ENCODE results near the gene PPP2R3C. TPM values are rescaled to one million over a fixed set of nuclear protein-coding genes. Genes with fewer than 3 reads are reported as not detected.

The PPP2R3C gene
- total and polyA plus RNA-seq, 2 of the 13 experiments (the other 11 are each of a cell fraction or from before 2014, with no cell fraction given) = 63.4 to 102 TPM

DNA sequence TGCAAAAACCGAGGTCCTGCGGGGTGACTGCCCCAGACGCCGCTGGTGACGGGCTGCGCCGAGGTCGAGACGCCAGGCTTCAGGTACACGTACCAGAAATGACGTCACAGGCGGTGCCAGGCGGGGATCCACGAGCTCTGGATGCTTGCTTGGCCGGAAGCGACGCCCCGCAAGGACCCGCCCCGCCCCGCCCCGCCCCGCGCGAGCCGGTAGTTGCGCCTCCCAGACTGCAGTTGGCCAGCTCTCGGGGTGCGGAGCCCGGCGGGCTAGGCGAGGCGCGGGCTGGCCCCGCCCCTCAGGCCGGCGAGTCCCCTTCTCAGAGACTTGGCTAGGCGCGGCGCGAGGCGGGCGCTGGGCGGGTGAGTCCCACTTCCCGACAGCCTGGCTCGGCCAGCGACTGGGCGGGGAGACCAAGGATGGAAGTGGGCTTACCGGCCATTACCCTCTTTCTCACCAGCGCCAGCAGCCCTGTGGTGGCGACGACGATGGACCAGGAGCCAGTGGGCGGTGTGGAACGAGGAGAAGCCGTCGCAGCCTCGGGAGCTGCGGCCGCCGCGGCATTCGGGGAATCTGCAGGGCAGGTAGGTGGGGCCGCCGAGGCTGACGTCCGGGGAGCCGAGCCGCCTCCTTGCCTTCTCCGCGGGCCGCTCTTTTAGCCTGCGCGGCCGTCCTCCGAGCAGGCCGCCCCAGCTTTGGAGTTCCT lies 75.6 kb downstream of the PPP2R3C start, which contains the start of gene FAM177A1 (continued):
- peak; percentile 73; the same call in 1 of the 2 replicates for TF ChIP-seq FOXJ3 (CRISPR knock-in tag; IDR thresholded peaks at IDR 0.05; ENCODE audit: borderline replicate concordance)
- TF ChIP-seq, protein P1, sequence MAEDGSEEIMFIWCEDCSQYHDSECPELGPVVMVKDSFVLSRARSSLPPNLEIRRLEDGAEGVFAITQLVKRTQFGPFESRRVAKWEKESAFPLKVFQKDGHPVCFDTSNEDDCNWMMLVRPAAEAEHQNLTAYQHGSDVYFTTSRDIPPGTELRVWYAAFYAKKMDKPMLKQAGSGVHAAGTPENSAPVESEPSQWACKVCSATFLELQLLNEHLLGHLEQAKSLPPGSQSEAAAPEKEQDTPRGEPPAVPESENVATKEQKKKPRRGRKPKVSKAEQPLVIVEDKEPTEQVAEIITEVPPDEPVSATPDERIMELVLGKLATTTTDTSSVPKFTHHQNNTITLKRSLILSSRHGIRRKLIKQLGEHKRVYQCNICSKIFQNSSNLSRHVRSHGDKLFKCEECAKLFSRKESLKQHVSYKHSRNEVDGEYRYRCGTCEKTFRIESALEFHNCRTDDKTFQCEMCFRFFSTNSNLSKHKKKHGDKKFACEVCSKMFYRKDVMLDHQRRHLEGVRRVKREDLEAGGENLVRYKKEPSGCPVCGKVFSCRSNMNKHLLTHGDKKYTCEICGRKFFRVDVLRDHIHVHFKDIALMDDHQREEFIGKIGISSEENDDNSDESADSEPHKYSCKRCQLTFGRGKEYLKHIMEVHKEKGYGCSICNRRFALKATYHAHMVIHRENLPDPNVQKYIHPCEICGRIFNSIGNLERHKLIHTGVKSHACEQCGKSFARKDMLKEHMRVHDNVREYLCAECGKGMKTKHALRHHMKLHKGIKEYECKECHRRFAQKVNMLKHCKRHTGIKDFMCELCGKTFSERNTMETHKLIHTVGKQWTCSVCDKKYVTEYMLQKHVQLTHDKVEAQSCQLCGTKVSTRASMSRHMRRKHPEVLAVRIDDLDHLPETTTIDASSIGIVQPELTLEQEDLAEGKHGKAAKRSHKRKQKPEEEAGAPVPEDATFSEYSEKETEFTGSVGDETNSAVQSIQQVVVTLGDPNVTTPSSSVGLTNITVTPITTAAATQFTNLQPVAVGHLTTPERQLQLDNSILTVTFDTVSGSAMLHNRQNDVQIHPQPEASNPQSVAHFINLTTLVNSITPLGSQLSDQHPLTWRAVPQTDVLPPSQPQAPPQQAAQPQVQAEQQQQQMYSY (CRISPR knock-in tag; IDR thresholded peaks at IDR 0.05) = peak; percentile 74
- TF ChIP-seq, protein P2, sequence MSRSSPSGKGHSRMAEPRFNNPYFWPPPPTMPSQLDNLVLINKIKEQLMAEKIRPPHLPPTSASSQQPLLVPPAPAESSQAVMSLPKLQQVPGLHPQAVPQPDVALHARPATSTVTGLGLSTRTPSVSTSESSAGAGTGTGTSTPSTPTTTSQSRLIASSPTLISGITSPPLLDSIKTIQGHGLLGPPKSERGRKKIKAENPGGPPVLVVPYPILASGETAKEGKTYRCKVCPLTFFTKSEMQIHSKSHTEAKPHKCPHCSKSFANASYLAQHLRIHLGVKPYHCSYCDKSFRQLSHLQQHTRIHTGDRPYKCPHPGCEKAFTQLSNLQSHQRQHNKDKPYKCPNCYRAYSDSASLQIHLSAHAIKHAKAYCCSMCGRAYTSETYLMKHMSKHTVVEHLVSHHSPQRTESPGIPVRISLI (CRISPR knock-in tag; IDR thresholded peaks at IDR 0.05; ENCODE audit: borderline replicate concordance) = no peak; the same call in 1 of the 2 replicates
- TF ChIP-seq, protein P3, sequence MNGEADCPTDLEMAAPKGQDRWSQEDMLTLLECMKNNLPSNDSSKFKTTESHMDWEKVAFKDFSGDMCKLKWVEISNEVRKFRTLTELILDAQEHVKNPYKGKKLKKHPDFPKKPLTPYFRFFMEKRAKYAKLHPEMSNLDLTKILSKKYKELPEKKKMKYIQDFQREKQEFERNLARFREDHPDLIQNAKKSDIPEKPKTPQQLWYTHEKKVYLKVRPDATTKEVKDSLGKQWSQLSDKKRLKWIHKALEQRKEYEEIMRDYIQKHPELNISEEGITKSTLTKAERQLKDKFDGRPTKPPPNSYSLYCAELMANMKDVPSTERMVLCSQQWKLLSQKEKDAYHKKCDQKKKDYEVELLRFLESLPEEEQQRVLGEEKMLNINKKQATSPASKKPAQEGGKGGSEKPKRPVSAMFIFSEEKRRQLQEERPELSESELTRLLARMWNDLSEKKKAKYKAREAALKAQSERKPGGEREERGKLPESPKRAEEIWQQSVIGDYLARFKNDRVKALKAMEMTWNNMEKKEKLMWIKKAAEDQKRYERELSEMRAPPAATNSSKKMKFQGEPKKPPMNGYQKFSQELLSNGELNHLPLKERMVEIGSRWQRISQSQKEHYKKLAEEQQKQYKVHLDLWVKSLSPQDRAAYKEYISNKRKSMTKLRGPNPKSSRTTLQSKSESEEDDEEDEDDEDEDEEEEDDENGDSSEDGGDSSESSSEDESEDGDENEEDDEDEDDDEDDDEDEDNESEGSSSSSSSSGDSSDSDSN (CRISPR knock-in tag; IDR thresholded peaks at IDR 0.05) = peak; percentile 100
- no peak for TF ChIP-seq PAF1 (CRISPR knock-in tag; IDR thresholded peaks at IDR 0.05)
- TF ChIP-seq, protein P4, sequence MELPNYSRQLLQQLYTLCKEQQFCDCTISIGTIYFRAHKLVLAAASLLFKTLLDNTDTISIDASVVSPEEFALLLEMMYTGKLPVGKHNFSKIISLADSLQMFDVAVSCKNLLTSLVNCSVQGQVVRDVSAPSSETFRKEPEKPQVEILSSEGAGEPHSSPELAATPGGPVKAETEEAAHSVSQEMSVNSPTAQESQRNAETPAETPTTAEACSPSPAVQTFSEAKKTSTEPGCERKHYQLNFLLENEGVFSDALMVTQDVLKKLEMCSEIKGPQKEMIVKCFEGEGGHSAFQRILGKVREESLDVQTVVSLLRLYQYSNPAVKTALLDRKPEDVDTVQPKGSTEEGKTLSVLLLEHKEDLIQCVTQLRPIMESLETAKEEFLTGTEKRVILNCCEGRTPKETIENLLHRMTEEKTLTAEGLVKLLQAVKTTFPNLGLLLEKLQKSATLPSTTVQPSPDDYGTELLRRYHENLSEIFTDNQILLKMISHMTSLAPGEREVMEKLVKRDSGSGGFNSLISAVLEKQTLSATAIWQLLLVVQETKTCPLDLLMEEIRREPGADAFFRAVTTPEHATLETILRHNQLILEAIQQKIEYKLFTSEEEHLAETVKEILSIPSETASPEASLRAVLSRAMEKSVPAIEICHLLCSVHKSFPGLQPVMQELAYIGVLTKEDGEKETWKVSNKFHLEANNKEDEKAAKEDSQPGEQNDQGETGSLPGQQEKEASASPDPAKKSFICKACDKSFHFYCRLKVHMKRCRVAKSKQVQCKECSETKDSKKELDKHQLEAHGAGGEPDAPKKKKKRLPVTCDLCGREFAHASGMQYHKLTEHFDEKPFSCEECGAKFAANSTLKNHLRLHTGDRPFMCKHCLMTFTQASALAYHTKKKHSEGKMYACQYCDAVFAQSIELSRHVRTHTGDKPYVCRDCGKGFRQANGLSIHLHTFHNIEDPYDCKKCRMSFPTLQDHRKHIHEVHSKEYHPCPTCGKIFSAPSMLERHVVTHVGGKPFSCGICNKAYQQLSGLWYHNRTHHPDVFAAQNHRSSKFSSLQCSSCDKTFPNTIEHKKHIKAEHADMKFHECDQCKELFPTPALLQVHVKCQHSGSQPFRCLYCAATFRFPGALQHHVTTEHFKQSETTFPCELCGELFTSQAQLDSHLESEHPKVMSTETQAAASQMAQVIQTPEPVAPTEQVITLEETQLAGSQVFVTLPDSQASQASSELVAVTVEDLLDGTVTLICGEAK (IDR thresholded peaks at IDR 0.05) = no peak
- TF ChIP-seq, protein P4 (CRISPR knock-in tag; IDR thresholded peaks at IDR 0.05) = peak; percentile 96
- TF ChIP-seq SRSF9 (IDR thresholded peaks at IDR 0.05; ENCODE audit: borderline replicate concordance, insufficient read depth, low read depth, low read length, poor library complexity, severe bottlenecking) = no peak
- peak; percentile 95; the same call in 1 of the 2 replicates for TF ChIP-seq ZBTB42 (CRISPR knock-in tag; IDR thresholded peaks at IDR 0.05)
- TF ChIP-seq CREB1 (IDR thresholded peaks at IDR 0.05) = peak; percentile 100
- no peak; the same call in 1 of the 2 replicates for TF ChIP-seq CREB1 (CRISPR knock-in tag; IDR thresholded peaks at IDR 0.05)
- peak; percentile 100 for TF ChIP-seq ZSCAN31 (CRISPR knock-in tag; IDR thresholded peaks at IDR 0.05; ENCODE audit: low read depth)
